HG03103 (cell line): ENCODE data around the gene UROC1.

Experiments
- ATAC-seq: cut with Tn5 transposase; IDR thresholded peaks from one replicate; pipeline ENCODE4 v1.9.1; 2021; ENCODE audit warnings: low read depth; ENCODE audit not compliant: unreplicated experiment

The UROC1 gene

DNA sequence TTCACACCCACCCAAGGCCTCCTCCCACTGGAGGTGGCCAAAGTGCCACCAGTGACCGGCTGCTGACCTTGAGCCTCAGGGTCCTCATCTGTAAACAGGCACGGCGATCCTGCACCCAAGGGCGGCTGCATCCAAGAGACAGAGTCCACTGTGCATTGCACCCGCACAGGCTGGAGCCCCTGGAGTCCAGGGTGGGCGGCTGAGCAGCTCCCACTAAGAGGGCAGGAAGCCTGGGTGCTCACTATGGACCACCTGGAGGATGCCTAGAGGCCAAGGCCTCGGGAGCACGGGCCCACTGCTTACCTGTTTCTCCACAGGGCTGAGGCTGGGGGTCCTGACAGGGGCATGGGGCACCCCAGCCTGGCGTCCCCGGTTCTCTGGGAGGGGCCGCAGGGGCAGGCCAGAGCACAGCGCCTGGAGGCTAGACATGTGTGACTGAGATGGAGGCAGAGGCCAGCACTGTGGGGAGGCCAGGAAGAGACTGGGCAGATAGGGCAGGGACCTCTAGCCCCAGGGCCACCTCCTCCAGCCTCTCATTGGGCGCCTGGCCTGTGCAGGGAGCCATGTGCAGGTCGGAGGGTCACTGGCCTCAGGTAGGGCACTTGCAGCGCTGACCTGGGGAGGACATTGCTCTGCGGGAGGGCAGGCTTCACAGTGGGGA lies at the start of gene UROC1:
UROC1 (minus strand) TSS at position 483 of the 661 bp plus-strand sequence; CDS start at position 429, 54 bp downstream.
- no peak for ATAC-seq

GRCh38 chr3:126562737-126563276 lies 45.2 kb upstream of the UROC1 start:
- ATAC-seq = no peak

DNA sequence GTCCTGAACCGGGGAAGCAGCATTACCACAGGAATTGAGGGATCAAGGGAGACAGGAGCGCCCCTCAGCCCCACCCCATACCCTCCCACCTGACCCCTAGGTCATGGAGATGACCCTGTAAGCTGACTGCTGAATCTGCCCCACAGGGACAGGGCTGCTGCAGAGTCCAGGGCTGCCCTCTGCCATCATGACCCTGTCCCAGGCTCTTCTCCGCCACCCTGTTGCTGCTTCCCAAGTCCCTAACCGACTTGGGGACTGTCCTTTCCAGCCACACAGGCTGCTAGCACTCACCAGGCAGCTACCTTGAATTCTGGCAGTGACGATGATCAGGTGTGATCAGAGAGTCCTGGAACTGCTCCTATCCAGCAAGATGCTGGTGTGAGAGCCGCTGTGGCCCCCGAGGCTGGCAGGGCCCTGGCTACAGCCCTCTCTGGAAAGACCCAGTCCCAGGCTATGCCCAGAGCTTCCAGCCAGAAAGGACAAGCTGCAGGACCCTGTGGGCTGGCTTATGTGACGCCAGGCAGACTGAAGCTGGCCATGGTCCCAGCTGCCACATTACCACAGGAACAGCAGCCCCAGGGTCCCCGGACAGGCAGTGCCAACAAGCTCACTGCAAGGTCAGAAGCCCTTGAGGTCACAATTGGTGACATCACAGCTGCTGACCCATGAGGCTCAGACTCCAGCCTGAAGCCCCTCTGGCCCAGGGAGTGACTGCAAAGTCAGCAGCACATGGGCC lies 40.9 kb upstream of the UROC1 start, which contains the start of gene C3orf22:
C3orf22 (minus strand) TSS at position 597 of the 736 bp plus-strand sequence. CDS start 5,542 bp downstream, outside the sequence.
- ATAC-seq = no peak

GRCh38 chr3:126557761-126558160 lies 40.2 kb upstream of the UROC1 start:
- ATAC-seq = no peak

- ATAC-seq = no peak
These were observed 39.8 kb upstream of the UROC1 start for GRCh38 chr3:126557415-126557745.

GRCh38 chr3:126556637-126557414 lies 39.3 kb upstream of the UROC1 start:
- ATAC-seq = no peak

DNA sequence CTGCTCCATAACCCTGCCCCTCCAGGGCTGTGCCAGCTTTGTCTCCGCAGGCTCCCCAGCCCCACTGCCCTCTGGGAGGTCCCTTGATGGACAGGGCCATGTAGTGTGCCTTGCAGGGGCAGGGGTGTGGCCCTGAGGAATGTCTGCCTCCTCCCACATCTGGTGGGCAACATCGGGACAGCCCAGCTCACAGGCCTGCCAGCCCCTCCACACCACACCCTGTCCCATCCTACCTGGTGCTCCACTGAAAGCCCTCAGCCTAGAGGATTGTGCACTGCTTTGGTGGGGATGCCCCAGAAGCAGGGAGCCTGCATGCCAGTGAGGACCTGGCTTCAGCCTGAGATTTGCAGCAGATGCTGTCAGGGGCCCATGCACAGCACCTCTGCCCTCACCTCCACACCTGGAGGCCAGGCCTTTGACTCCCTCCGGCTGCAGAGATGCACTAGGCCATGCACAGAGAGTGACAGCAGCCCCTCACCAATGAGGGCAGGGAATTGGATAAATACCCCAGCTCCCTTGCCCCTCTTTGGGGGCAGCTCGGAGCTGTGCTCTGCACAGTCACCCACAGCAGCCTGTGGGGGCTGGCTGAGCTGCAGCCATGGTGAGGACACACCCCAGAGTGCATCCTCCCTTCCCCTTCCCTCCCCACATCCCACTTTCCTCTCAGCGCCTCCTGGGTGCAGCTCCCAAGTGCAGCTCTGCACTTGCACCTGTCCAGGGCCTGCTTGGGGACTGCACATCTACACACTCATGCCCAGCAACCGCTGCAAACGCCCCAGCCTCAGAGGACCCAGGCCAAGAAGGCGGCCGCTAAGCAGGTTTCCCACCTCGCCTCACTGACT lies 38.4 kb upstream of the UROC1 start:
- ATAC-seq = no peak

GRCh38 chr3:126554560-126555525 lies 37.3 kb upstream of the UROC1 start:
- no peak for ATAC-seq

- no peak for ATAC-seq
These were observed 35.9 kb upstream of the UROC1 start for GRCh38 chr3:126553284-126554084.

DNA sequence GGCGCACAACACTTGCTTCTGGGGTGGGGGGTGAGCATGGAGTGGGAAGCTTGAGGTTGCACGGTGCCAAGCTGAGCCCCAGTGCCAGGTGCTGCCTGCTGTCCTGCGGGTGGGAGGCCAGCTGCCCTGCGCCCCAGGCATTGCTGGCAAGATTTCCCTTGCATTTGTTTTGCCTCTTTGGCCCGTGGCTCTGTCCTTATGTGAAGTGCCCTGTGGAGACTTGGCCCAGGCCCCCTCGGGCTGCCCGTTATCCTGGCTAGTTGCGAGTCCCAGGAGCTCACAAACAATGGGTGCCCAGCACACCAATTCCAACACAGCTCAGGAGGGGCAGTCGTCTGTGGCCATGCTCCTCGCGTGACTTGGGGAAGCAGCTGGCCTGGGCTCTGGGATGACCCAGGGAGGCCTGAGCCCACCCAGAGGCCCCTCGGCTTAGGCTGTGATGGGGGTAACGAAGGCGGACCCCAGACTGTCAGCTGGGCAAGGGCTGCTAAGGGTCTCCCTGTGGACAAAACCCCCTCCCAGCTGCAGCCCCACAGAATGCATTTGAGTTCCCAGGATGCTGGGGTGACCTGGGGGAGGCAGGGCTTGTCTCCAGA lies 35.2 kb upstream of the UROC1 start:
- ATAC-seq = no peak

DNA sequence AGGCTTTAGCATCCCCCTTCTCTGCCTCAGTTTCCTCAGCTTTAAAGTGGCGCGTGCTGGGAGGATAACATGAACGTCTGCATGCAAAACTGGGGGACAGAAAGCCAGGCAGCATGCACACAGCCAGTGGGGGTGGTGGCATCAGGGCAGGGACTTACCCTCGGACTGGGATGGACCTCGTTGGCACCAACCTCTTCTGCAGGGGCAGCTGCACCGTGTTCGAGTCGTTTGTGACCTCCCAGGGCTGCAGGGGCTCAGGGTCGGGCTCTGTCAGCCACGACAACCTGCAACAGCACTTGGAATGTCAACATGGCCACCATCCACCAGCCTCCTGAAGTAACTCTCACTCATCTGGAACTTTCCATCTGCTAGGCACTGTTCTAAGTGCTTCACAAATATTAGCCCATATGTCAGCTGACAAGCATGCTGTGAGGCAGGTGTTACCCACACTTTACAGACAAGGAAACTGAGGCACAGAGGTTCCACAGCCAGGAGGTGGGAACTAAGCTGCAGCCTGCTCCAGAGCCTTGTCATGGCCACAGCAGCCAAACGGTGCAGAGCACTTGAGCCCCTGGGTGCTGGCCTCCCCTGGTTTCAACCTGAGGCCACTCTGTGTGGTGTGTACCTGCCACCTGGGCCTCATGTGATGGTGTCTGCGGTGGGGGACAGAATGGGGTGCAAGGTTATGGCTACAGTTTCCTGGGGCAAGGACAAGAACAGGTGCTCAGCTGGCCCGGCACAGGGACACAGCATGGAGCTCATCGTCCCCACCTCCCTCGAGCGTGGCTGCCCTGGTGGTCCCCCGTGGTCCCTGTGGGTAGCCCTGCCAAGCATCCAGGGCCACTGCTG lies 34.5 kb upstream of the UROC1 start:
- ATAC-seq = no peak

- ATAC-seq = no peak
These were observed 33.7 kb upstream of the UROC1 start for GRCh38 chr3:126551121-126551838.

DNA sequence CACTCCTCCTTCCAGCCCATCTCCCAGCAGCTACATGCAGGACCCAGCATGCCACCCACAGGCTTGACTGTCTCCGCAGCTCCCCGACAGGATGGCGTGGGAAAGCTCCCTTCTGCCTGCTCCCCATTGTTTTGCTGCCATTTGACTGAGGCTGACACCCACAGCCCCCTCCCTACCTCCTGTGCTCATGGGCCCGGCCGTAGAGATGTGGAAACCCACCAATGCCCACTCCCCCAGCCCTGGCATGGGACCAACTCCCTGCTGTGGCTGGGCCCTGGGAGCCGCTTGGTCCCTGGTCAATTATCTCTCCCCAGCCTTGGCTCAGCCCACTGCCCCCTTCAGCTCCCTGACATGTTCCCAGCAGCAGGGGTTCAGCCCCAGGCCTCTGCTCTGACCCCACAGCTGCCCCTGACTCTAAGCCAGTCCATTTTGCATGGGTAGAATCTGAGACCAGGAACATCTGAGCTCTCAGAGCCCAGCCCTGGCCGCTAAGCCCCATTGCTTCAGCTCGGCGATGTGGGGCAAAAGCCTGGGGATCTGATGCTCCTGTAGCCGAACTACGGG lies 33.0 kb upstream of the UROC1 start:
- ATAC-seq = no peak

DNA sequence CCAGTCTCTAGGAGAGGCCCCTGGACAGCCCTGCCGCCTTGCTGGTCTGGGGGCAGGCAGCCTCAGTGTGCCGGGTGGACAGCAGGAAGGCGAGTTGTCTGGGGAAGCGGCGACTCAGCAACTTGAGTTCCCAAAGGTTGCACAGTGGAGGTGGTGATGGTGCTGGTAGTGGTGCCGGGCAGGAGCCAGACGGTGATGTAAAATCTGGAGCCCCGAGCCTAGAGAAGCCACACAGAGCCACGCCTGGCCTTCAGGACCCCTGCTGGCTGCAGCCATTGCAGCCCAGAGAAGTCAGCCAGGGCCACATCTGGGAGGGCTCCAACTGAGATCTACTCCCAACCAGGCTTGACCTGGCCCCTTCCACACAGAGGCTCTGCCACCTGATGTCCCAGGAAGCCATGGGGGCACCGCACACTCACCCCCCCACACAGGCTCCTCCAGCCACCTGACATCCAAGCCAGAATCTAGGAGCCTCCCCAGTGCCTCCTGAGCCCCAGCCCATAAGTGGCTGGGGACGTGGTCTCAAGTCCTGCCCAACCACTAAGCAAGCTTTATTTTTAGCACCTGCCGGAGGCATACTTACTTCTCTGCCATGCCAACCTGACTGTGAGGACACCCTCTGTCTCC lies 32.4 kb upstream of the UROC1 start:
- ATAC-seq = no peak

DNA sequence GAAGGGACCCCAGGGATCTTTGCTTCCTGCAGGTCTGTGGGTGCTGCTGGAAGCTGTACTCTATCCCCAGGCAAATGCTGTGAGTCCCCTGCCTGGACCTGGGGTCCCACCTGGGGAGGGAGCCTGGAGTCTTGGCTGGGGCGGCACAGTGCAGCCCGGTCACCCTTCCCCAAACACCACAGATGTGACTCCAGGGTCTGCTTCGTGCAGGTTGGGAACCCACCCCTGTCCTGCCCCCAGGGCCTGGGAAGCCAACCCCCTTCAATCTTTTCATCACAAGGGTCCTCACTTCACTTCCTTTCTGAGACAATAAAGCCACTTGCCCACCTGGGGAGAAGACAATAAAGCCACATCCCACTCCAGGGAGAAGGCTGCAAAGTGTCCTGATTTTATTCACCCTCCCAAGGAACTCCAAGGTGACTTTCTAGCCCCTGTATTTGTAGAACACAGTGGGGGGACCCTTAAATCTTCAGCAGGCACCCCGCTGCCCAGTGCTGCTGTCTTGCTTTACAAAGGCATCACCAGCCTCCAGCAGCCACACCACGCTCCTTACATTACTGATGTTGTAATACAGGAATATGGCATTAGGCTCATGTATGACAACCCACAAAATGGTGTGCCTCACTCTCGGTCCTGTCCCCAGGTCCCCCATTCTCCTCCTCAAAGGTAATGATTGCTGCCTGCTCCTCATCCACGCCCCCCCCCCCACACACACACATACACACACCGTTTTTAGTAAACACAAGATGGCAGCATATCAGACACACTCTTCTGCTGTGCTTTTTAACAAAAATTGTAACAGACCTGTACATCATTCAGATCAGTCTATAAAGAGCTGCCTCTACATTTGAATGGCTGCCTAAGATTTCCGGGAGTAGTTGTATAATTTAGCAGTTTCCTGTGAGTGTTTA lies 31.2 kb upstream of the UROC1 start:
- ATAC-seq = no peak
